Muscle of leg (tissue), 11 donors: Measurements from ENCODE around the gene LHFPL3. TPM values are rescaled to one million over a fixed set of nuclear protein-coding genes. Genes with fewer than 3 reads are reported as not detected.

ENCODE experiments used
- DNase-seq: peaks from one replicate; pipeline ENCODE4 v3.0.0; 2013
- H3K27ac ChIP-seq: one replicate; pipeline ENCODE4 v1.5.1; 2013; ENCODE audit warnings: mild to moderate bottlenecking, low read length, control low read depth
- H3K27me3 ChIP-seq: one replicate; pipeline ENCODE4 v1.6.1; 2013; ENCODE audit warnings: low read length; ENCODE audit not compliant: control insufficient read depth, insufficient read depth
- H3K36me3 ChIP-seq: one replicate; pipeline ENCODE4 v1.6.1; 2013; ENCODE audit warnings: low read length; ENCODE audit not compliant: control insufficient read depth, insufficient read depth
- H3K4me1 ChIP-seq: one replicate; pipeline ENCODE4 v1.6.1; 2013; ENCODE audit warnings: low read length; ENCODE audit not compliant: control insufficient read depth, insufficient read depth
- H3K4me3 ChIP-seq: one replicate; pipeline ENCODE4 v1.5.1; 2013; ENCODE audit warnings: low read length, control low read depth
- H3K9me3 ChIP-seq: replicated peaks from 2 replicates; pipeline ENCODE4 v1.6.1; 2013; ENCODE audit warnings: low read depth, low read length; ENCODE audit not compliant: control insufficient read depth
- WGBS: methylation state at CpG from one replicate; pipeline ENCODE4 v1.1.5; 2013; ENCODE audit warnings: missing lambda C conversion rate; ENCODE audit not compliant: insufficient coverage; 5-methylcytosine and 5-hydroxymethylcytosine counted together
- polyA plus RNA-seq, 8 donors: library from polyadenylated mRNA; unstranded; fragments of 120-200 nt; gene quantifications; one replicate each; pipeline versions ENCODE4 v1.2.1 to v1.2.3, GENCODE V29; 2013; ENCODE audit warnings: inconsistent platforms in 1 of 8, low replicate concordance in 1 of 8; ENCODE audit not compliant: insufficient read length in 8 of 8, insufficient read depth in 1 of 8
- total RNA-seq: library from RNA; stranded (reverse); fragments of 120-200 nt; gene quantifications from one replicate; pipeline ENCODE4 v1.2.4, GENCODE V29; 2013

LHFPL3 gene
- total and polyA plus RNA-seq, 9 donors: 0.06 to 0.47 (median 0.17) TPM; not detected in 6

GRCh38 chr7:104528142-104528541, 199.7 kb downstream of the LHFPL3 start:
- Histone ChIP-seq H3K4me1 (no peaks in the 10 kb centered on the region), H3K27me3 (no peaks in the 10 kb centered on the region), H3K4me3 (no peak overlapping the region), H3K9me3 (no peaks in the 10 kb centered on the region), H3K36me3 (no peaks in the 10 kb centered on the region), H3K27ac (no peak overlapping the region)
- DNase-seq: no peak

- DNase-seq: no peak
- WGBS: 70% methylated on average over 2 of the region's 2 CpGs
- no peak overlapping the region for H3K4me3 ChIP-seq
Measured at GRCh38 chr7:104529567-104529966, 201.2 kb downstream of the LHFPL3 start.

GRCh38 chr7:104530251-104530650, 201.8 kb downstream of the LHFPL3 start:
- Histone ChIP-seq H3K27me3 (no peaks in the 10 kb centered on the region), H3K4me3 (no peak overlapping the region), H3K27ac (no peak overlapping the region), H3K4me1 (no peaks in the 10 kb centered on the region), H3K9me3 (no peaks in the 10 kb centered on the region), H3K36me3 (no peaks in the 10 kb centered on the region)
- no peak for DNase-seq
- WGBS: no CpG with 5 or more reads among the region's 5 CpGs

More at GRCh38 chr7:104529567-104529966, 201.2 kb downstream of the LHFPL3 start:
- Histone ChIP-seq H3K4me1 (no peaks in the 10 kb centered on the region), H3K9me3 (no peaks in the 10 kb centered on the region), H3K27ac (no peak overlapping the region), H3K27me3 (no peaks in the 10 kb centered on the region), H3K36me3 (no peaks in the 10 kb centered on the region)

- H3K27me3 ChIP-seq: no peaks in the 10 kb centered on the region
- H3K4me3 ChIP-seq: no peak overlapping the region
- WGBS: 85% methylated on average over 1 of the region's 4 CpGs
- no peaks in the 10 kb centered on the region for H3K4me1 ChIP-seq
- H3K27ac ChIP-seq: no peak overlapping the region
- no peaks in the 10 kb centered on the region for H3K36me3 ChIP-seq
- H3K9me3 ChIP-seq: no peaks in the 10 kb centered on the region
- no peak for DNase-seq
Measured at GRCh38 chr7:104534149-104534548, 205.7 kb downstream of the LHFPL3 start.

GRCh38 chr7:104535841-104536240, 207.4 kb downstream of the LHFPL3 start:
- 72% methylated on average over 3 of the region's 6 CpGs for WGBS
- no peaks in the 10 kb centered on the region for H3K4me1 ChIP-seq
- no peak overlapping the region for H3K4me3 ChIP-seq
- H3K27ac ChIP-seq: no peak overlapping the region
- no peak for DNase-seq
- H3K36me3 ChIP-seq: no peaks in the 10 kb centered on the region
- H3K9me3 ChIP-seq: no peaks in the 10 kb centered on the region
- no peaks in the 10 kb centered on the region for H3K27me3 ChIP-seq

- WGBS: no CpG with 5 or more reads among the region's 1 CpG
- Histone ChIP-seq H3K27me3 (no peaks in the 10 kb centered on the region), H3K4me3 (no peak overlapping the region), H3K4me1 (no peaks in the 10 kb centered on the region), H3K9me3 (no peaks in the 10 kb centered on the region), H3K27ac (no peak overlapping the region), H3K36me3 (no peaks in the 10 kb centered on the region)
- DNase-seq: no peak
Measured at GRCh38 chr7:104536956-104537355, 208.6 kb downstream of the LHFPL3 start.

GRCh38 chr7:104538152-104538551, 209.7 kb downstream of the LHFPL3 start:
- no peak for DNase-seq
- 50% methylated on average over 1 of the region's 4 CpGs for WGBS
- Histone ChIP-seq H3K36me3 (no peaks in the 10 kb centered on the region), H3K27me3 (no peaks in the 10 kb centered on the region), H3K4me3 (no peak overlapping the region), H3K9me3 (no peaks in the 10 kb centered on the region), H3K4me1 (no peaks in the 10 kb centered on the region), H3K27ac (no peak overlapping the region)

GRCh38 chr7:104541897-104542296, 213.5 kb downstream of the LHFPL3 start:
- 42% methylated on average over 4 of the region's 4 CpGs for WGBS
- Histone ChIP-seq H3K27me3 (no peaks in the 10 kb centered on the region), H3K9me3 (no peaks in the 10 kb centered on the region), H3K36me3 (no peaks in the 10 kb centered on the region), H3K4me3 (no peak overlapping the region), H3K4me1 (no peaks in the 10 kb centered on the region), H3K27ac (no peak overlapping the region)
- no peak for DNase-seq

- Histone ChIP-seq H3K4me3 (no peak overlapping the region), H3K36me3 (no peaks in the 10 kb centered on the region), H3K4me1 (no peaks in the 10 kb centered on the region), H3K27ac (no peak overlapping the region), H3K27me3 (no peaks in the 10 kb centered on the region), H3K9me3 (no peaks in the 10 kb centered on the region)
- no peak for DNase-seq
- no CpG with 5 or more reads among the region's 2 CpGs for WGBS
Measured at GRCh38 chr7:104548861-104549260, 220.5 kb downstream of the LHFPL3 start.

- no peak for DNase-seq
- H3K27ac ChIP-seq: no peak overlapping the region
- no peaks in the 10 kb centered on the region for H3K27me3 ChIP-seq
- H3K36me3 ChIP-seq: no peaks in the 10 kb centered on the region
- no peak overlapping the region for H3K4me3 ChIP-seq
- no CpG with 5 or more reads among the region's 3 CpGs for WGBS
- H3K4me1 ChIP-seq: no peaks in the 10 kb centered on the region
- peaks cover 5% of the 10 kb centered on the region for H3K9me3 ChIP-seq
Measured at GRCh38 chr7:104550362-104550761, 222.0 kb downstream of the LHFPL3 start.

- H3K9me3 ChIP-seq: peaks cover 5% of the 10 kb centered on the region
- H3K27me3 ChIP-seq: no peaks in the 10 kb centered on the region
- no peak for DNase-seq
- H3K27ac ChIP-seq: no peak overlapping the region
- WGBS: no CpG with 5 or more reads among the region's 1 CpG
- no peak overlapping the region for H3K4me3 ChIP-seq
- no peaks in the 10 kb centered on the region for H3K36me3 ChIP-seq
- H3K4me1 ChIP-seq: no peaks in the 10 kb centered on the region
Measured at GRCh38 chr7:104551226-104551625, 222.8 kb downstream of the LHFPL3 start.
